ENCODE measurements around the gene CCDC192. TPM values are rescaled to one million over a fixed set of nuclear protein-coding genes. Genes with fewer than 3 reads are reported as not detected.

CCDC192 gene
- total and polyA plus RNA-seq, 2 of the 4 experiments (the other 2 are of a cell fraction) = not detected

GRCh38 chr5:127810017-127810416 is 106.8 kb downstream of the CCDC192 start:
- H3K27me3 ChIP-seq (ENCODE audit: control insufficient read depth, insufficient read depth, low read length) = no peaks in the 10 kb centered on the region
- no peak overlapping the region for H4K91ac ChIP-seq (ENCODE audit: insufficient read depth, low read depth, low read length)
- dilution Hi-C loops (cut with HindIII; ENCODE audit: low sequenced_read_pairs, unreplicated experiment) (no loop called here), in situ Hi-C loops (cut with MboI; ENCODE audit: low sequenced_read_pairs) (no loop called here), intact Hi-C loops (cut with micrococcal nuclease) (loop anchor here (5.0 kb wide), 1 partner anchor 52 kb away; no protein-coding TSS in a partner anchor)
- H3K18ac ChIP-seq (ENCODE audit: low read depth, low read length) = no peak overlapping the region
- no peaks in the 10 kb centered on the region for H3K9me3 ChIP-seq (ENCODE audit: control insufficient read depth, insufficient read depth, low read length)
- H3K79me1 ChIP-seq (ENCODE audit: low read depth in 1 of 2, low read length in 2 of 2) = no peaks in the 10 kb centered on the region
- no peak overlapping the region for H2AFZ ChIP-seq (replicated peaks; ENCODE audit: low read length, poor library complexity)
- H2BK5ac ChIP-seq (ENCODE audit: low read depth, low read length, poor library complexity, severe bottlenecking) = no peak overlapping the region
- H3K27ac ChIP-seq (ENCODE audit: insufficient read depth, low read length) = no peak overlapping the region
- H3K14ac ChIP-seq (replicated peaks; ENCODE audit: low read depth, low read length) = no peak overlapping the region
- no peak overlapping the region for H2BK15ac ChIP-seq (ENCODE audit: low read depth, low read length)
- peaks cover 11% of the 10 kb centered on the region for H3K4me1 ChIP-seq (ENCODE audit: control insufficient read depth, insufficient read depth, low read length)
- no peak for DNase-seq
- TF ChIP-seq BHLHE40 (IDR thresholded peaks at IDR 0.05; ENCODE audit: low read depth, low read length) = no peak
- no peak for TF ChIP-seq NFE2L2 (IDR thresholded peaks at IDR 0.05; ENCODE audit: low read depth, low read length)
- TF ChIP-seq MXI1 (IDR thresholded peaks at IDR 0.05; ENCODE audit: borderline replicate concordance, low read depth, low read length) = no peak
- no peak for TF ChIP-seq RCOR1 (IDR thresholded peaks at IDR 0.05; ENCODE audit: insufficient replicate concordance, low read length)
- TF ChIP-seq ELK1 (IDR thresholded peaks at IDR 0.05; ENCODE audit: borderline replicate concordance, low read depth, low read length) = no peak
- TF ChIP-seq CTCF (conservative IDR thresholded peaks at IDR 0.05; ENCODE audit: low read depth, low read length) = no peak
- TF ChIP-seq MAFK (IDR thresholded peaks at IDR 0.05; ENCODE audit: low read depth, low read length) = no peak
- TF ChIP-seq CHD1 (IDR thresholded peaks at IDR 0.05; ENCODE audit: low read depth, low read length) = no peak
- no peak for TF ChIP-seq SMC3 (IDR thresholded peaks at IDR 0.05; ENCODE audit: low read depth, low read length)
- no peak for TF ChIP-seq USF2 (IDR thresholded peaks at IDR 0.05; ENCODE audit: low read depth, low read length)
- TF ChIP-seq CEBPB (IDR thresholded peaks at IDR 0.05; ENCODE audit: low read depth, low read length) = no peak
- TF ChIP-seq MAZ (IDR thresholded peaks at IDR 0.05; ENCODE audit: borderline replicate concordance, low read depth, low read length) = no peak
- no peak for TF ChIP-seq POLR2A (IDR thresholded peaks at IDR 0.05; ENCODE audit: low read depth, low read length)
- no peak for TF ChIP-seq RFX5 (IDR thresholded peaks at IDR 0.05; ENCODE audit: low read depth, low read length)
- TF ChIP-seq RAD21 (IDR thresholded peaks at IDR 0.05; ENCODE audit: low read length) = no peak
- TF ChIP-seq FOS (IDR thresholded peaks at IDR 0.05; ENCODE audit: low read depth, low read length) = no peak
- no TSS peak for BruUV-seq (replicated peaks)
- H4K8ac ChIP-seq (ENCODE audit: low read depth in 2 of 2, low read length in 2 of 2) = no peak overlapping the region
- H3K56ac ChIP-seq (ENCODE audit: extremely low read depth, insufficient read depth, low read length) = no peak overlapping the region
- no peak overlapping the region for H3K23ac ChIP-seq (ENCODE audit: low read depth, low read length)
- H3K4me2 ChIP-seq (ENCODE audit: low read depth, low read length) = no peak overlapping the region
- ChIA-PET CTCF (no interaction called here), POLR2A (ENCODE audit: unreplicated experiment) (no interaction called here)
- peak overlapping the region; percentile 4; the same call in 1 of the 2 replicates for H2AK5ac ChIP-seq (ENCODE audit: low read depth, low read length)
- H2BK20ac ChIP-seq (ENCODE audit: low read depth, low read length) = no peak overlapping the region
- H4K5ac ChIP-seq (ENCODE audit: low read depth, low read length) = no peak overlapping the region
- H2BK120ac ChIP-seq (ENCODE audit: low read depth, low read length) = no peak overlapping the region
- no peak overlapping the region for H2AK9ac ChIP-seq (replicated peaks; ENCODE audit: low read depth, low read length, poor library complexity)
- H4K20me1 ChIP-seq (ENCODE audit: insufficient read depth, low read length) = no peaks in the 10 kb centered on the region
- WGBS, 2 experiments (ENCODE audit: extremely low coverage in 2 of 2, insufficient read length in 1 of 2) = no CpG with 5 or more reads among the region's 1 CpG
- no peak overlapping the region for H3K4ac ChIP-seq (ENCODE audit: low read depth, low read length)
- H3K9me1 ChIP-seq (ENCODE audit: insufficient read depth, low read length) = 0 out of 2 replicates have a peak, but pooled peaks cover under 1% of the 10 kb centered on the region
- H3K4me3 ChIP-seq (ENCODE audit: insufficient read depth, low read depth, low read length) = no peak overlapping the region
- no peak for ATAC-seq (ENCODE audit: low read depth)
- no peaks in the 10 kb centered on the region for H3K36me3 ChIP-seq (ENCODE audit: control insufficient read depth, insufficient read depth, low read length)
- no peak overlapping the region for H3K9ac ChIP-seq (ENCODE audit: low read depth, low read length)

Measured in IMR-90 (cell line).